Uterus (tissue), 4 donors: Measurements from ENCODE around the gene LGI2. TPM values are rescaled to one million over a fixed set of nuclear protein-coding genes. Genes with fewer than 3 reads are reported as not detected.

Experiments
- DNase-seq, 2 donors: peaks; one replicate each; pipeline ENCODE4 v3.0.0-alpha.2; 2019 to 2020
- H3K27ac ChIP-seq, 2 donors: fragments of 200-600 bp; sonication (generic); 1 replicate in 1 of 2; 2 replicates in 1 of 2; pipeline ENCODE4 v1.5.1; 2016 to 2018
- H3K27me3 ChIP-seq, 2 donors: fragments of 200-600 bp; sonication (generic); one replicate each; pipeline ENCODE4 v1.5.1; 2018 to 2019; ENCODE audit warnings: control low read depth in 1 of 2
- H3K36me3 ChIP-seq, 2 donors: fragments of 200-600 bp; sonication (generic); one replicate each; pipeline ENCODE4 v1.5.1; 2019; ENCODE audit warnings: control low read depth in 1 of 2
- H3K4me1 ChIP-seq, 2 donors: fragments of 200-600 bp; sonication (generic); one replicate each; pipeline ENCODE4 v1.5.1; 2018 to 2019; ENCODE audit warnings: control low read depth in 1 of 2
- H3K4me3 ChIP-seq, 2 donors: fragments of 200-600 bp; sonication (generic); 1 replicate in 1 of 2; 2 replicates in 1 of 2; pipeline ENCODE4 v1.5.1; 2018 to 2019; ENCODE audit warnings: mild to moderate bottlenecking in 1 of 2
- H3K9me3 ChIP-seq, 2 donors: fragments of 200-600 bp; sonication (generic); one replicate each; pipeline ENCODE4 v1.5.1; 2019; ENCODE audit warnings: control low read depth in 1 of 2
- CTCF ChIP-seq, 4 experiments: fragments of 200-600 bp in 2 of 4; fragments of 450-650 bp in 2 of 4; sonication (generic) in 2 of 4; IDR thresholded peaks; one replicate each; pipeline ENCODE4 v1.5.1; 2016 to 2019; ENCODE audit warnings: antibody characterized with exemption in 4 of 4, mild to moderate bottlenecking in 2 of 4, moderate library complexity in 1 of 4
- POLR2A ChIP-seq, 2 donors: fragments of 450-650 bp; IDR thresholded peaks; one replicate each; pipeline ENCODE4 v1.6.1; 2016; ENCODE audit warnings: antibody characterized with exemption in 2 of 2, mild to moderate bottlenecking in 1 of 2, moderate library complexity in 1 of 2
- intact Hi-C: fragments of 100-400 bp; cut with DNase I; formaldehyde crosslinking; loops from one replicate; pipeline ENCODE4 v1.15.1; 2023; ENCODE audit warnings: low total_unique reads
- total RNA-seq, 4 donors: library from RNA; depleted of rRNA in 3 of 4; stranded (reverse); fragments of >200 nt in 3 of 4; gene quantifications; one replicate each; pipeline versions ENCODE4 v1.1.0 to v1.2.4, GENCODE V29; 2014 to 2023
- donor health status: DM: yes; HTN: yes; CAD: no.

Gene LGI2
- total RNA-seq: 10 to 100 TPM in 2 of 4 donors, 1 to 10 TPM in 2; 2.3 to 23.7 (median 14.0) TPM

GRCh38 chr4:25030277-25031076 lies at the start of gene LGI2:
TSS of gene LGI2 (minus strand) at chr4:25030946. CDS start at chr4:25030693, 253 bp downstream.
- no peaks in the 10 kb centered on the region for H3K27me3 ChIP-seq
- H3K4me1 ChIP-seq: peaks cover 0 to 10% of the 10 kb centered on the region in 2 donors
- H3K36me3 ChIP-seq: no peaks in the 10 kb centered on the region
- peak within 1 kb of the TSS; percentile 36 to 56 for H3K4me3 ChIP-seq
- intact Hi-C loops: no loop called here
- H3K9me3 ChIP-seq: no peaks in the 10 kb centered on the region
- peak; percentile 60 to 72 for DNase-seq
- no peak for TF ChIP-seq POLR2A (IDR thresholded peaks at IDR 0.05)
- TF ChIP-seq CTCF (IDR thresholded peaks at IDR 0.05): no peak
- peak within 1 kb of the TSS; percentile 83 to 86 for H3K27ac ChIP-seq

- no peaks in the 10 kb centered on the region for H3K9me3 ChIP-seq
- H3K4me1 ChIP-seq: no peaks in the 10 kb centered on the region
- H3K27me3 ChIP-seq: no peaks in the 10 kb centered on the region
- TF ChIP-seq POLR2A (IDR thresholded peaks at IDR 0.05): no peak
- TF ChIP-seq CTCF (IDR thresholded peaks at IDR 0.05): no peak
- no peak for DNase-seq
- no peaks in the 10 kb centered on the region for H3K36me3 ChIP-seq
- no peak overlapping the region for H3K4me3 ChIP-seq
- H3K27ac ChIP-seq: no peak overlapping the region
- intact Hi-C loops: no loop called here
These were observed 47.8 kb upstream of the LGI2 start for GRCh38 chr4:25078523-25078922.

GRCh38 chr4:25076625-25077398 lies 46.1 kb upstream of the LGI2 start:
- TF ChIP-seq POLR2A (IDR thresholded peaks at IDR 0.05) (no peak), CTCF (IDR thresholded peaks at IDR 0.05) (no peak)
- no peak for DNase-seq
- Histone ChIP-seq H3K27me3 (no peaks in the 10 kb centered on the region), H3K4me3 (no peak overlapping the region), H3K4me1 (no peaks in the 10 kb centered on the region), H3K27ac (no peak overlapping the region), H3K9me3 (no peaks in the 10 kb centered on the region), H3K36me3 (no peaks in the 10 kb centered on the region)
- intact Hi-C loops: no loop called here

- DNase-seq: no peak
- Histone ChIP-seq H3K36me3 (no peaks in the 10 kb centered on the region), H3K27ac (no peak overlapping the region), H3K4me3 (no peak overlapping the region), H3K4me1 (no peaks in the 10 kb centered on the region), H3K27me3 (no peaks in the 10 kb centered on the region), H3K9me3 (no peaks in the 10 kb centered on the region)
- intact Hi-C loops: no loop called here
- TF ChIP-seq CTCF (IDR thresholded peaks at IDR 0.05) (no peak), POLR2A (IDR thresholded peaks at IDR 0.05) (no peak)
These were observed 45.1 kb upstream of the LGI2 start for GRCh38 chr4:25075851-25076250.

GRCh38 chr4:25075129-25075528 lies 44.4 kb upstream of the LGI2 start:
- Histone ChIP-seq H3K4me1 (no peaks in the 10 kb centered on the region), H3K9me3 (no peaks in the 10 kb centered on the region), H3K36me3 (no peaks in the 10 kb centered on the region), H3K27ac (no peak overlapping the region), H3K27me3 (no peaks in the 10 kb centered on the region), H3K4me3 (no peak overlapping the region)
- intact Hi-C loops: no loop called here
- TF ChIP-seq POLR2A (IDR thresholded peaks at IDR 0.05) (no peak), CTCF (IDR thresholded peaks at IDR 0.05) (no peak)
- DNase-seq: no peak
